HCT116 (cell line): Measurements from ENCODE around the gene WBP1L. TPM values are rescaled to one million over a fixed set of nuclear protein-coding genes. Genes with fewer than 3 reads are reported as not detected.

Experiments
- ATAC-seq: fragments of 200-7000 bp; cut with Tn5 transposase; 2 replicates; pipeline ENCODE4 v1.9.1; 2020; ENCODE audit warnings: mild to moderate bottlenecking, moderate library complexity
- BruUV-seq: library from RNA; stranded (reverse); fragments of 400-500 nt; replicated peaks from 2 replicates; lab custom pipeline; 2021; lab: Mats Ljungman, UMichigan
- CTCF ChIA-PET: fragments of 300-600 bp; sonication (Branson Sonifier 250); formaldehyde crosslinking; loops from one replicate; lab custom pipeline; 2021; ENCODE audit warnings: antibody characterized with exemption; lab: Charles Lee
- POLR2A ChIA-PET: fragments of 300-600, 350-600 bp; sonication (Branson Sonifier 250); formaldehyde crosslinking; loops from one replicate; lab custom pipeline; 2021; ENCODE audit warnings: antibody characterized with exemption; lab: Charles Lee
- RAD21 ChIA-PET, 2 experiments: fragments of 300-600 bp; sonication (Branson Sonifier 250); formaldehyde crosslinking; loops; one replicate each; lab custom pipeline; 2023; ENCODE audit warnings: low total read pairs in 2 of 2; ENCODE audit not compliant: uncharacterized antibody in 2 of 2, unreplicated experiment in 2 of 2, low non-redundant PET in 1 of 2; lab: Charles Lee
- DNase-seq: peaks from one replicate; pipeline ENCODE4 v3.0.0-alpha.2; 2010; ENCODE audit warnings: low read depth, low spot score
- H2AFZ ChIP-seq: fragments of 200-600 bp; shearing (Covaris generic), sonication (generic); 2 replicates; pipeline ENCODE4 v1.6.1; 2017; ENCODE audit warnings: low read depth, mixed run types, mixed read lengths, antibody characterized with exemption, low read length; ENCODE audit not compliant: poor library complexity, severe bottlenecking
- H3K27ac ChIP-seq: 2 replicates; pipeline ENCODE4 v1.5.1; 2012; ENCODE audit warnings: low read depth, low read length
- H3K27me3 ChIP-seq: fragments of 200-600 bp; sonication (generic); 2 replicates; pipeline ENCODE4 v1.6.1; 2016; ENCODE audit warnings: mixed run types, low read length, mixed read lengths; ENCODE audit not compliant: insufficient read depth
- H3K36me3 ChIP-seq, 2 experiments: fragments of 200-500 bp in 1 of 2; fragments of 200-600 bp in 1 of 2; sonication (Bioruptor generic) in 1 of 2; sonication (generic) in 1 of 2; 2 replicates each; pipeline versions ENCODE4 v1.5.1 to v1.6.1; 2014 to 2016; ENCODE audit warnings: low read length in 2 of 2, inconsistent platforms in 1 of 2, mixed read lengths in 1 of 2, mixed run types in 1 of 2; ENCODE audit not compliant: insufficient read depth in 2 of 2, control insufficient read depth in 1 of 2
- H3K4me1 ChIP-seq, 2 experiments: fragments of 200-600 bp in 1 of 2; sonication (generic) in 1 of 2; 2 replicates each; pipeline versions ENCODE4 v1.5.1 to v1.6.1; 2012 to 2017; ENCODE audit warnings: low read length in 2 of 2, inconsistent platforms in 1 of 2, mild to moderate bottlenecking in 1 of 2, mixed read lengths in 1 of 2, mixed run types in 1 of 2, moderate library complexity in 1 of 2; ENCODE audit not compliant: insufficient read depth in 2 of 2, control insufficient read depth in 1 of 2
- H3K4me2 ChIP-seq: fragments of 200-600 bp; sonication (generic); 2 replicates; pipeline ENCODE4 v1.6.1; 2017; ENCODE audit warnings: mixed run types, low read length, mixed read lengths
- H3K4me3 ChIP-seq, 2 experiments: fragments of 200-600 bp in 1 of 2; sonication (generic) in 1 of 2; replicated peaks in 1 of 2; 2 replicates each; pipeline ENCODE4 v1.5.1; 2011 to 2016; ENCODE audit warnings: low read length in 2 of 2, control low read depth in 1 of 2, low read depth in 1 of 2, mild to moderate bottlenecking in 1 of 2, mixed read lengths in 1 of 2, mixed run types in 1 of 2
- H3K79me2 ChIP-seq: fragments of 200-600 bp; sonication (generic); 2 replicates; pipeline ENCODE4 v1.6.1; 2017; ENCODE audit warnings: mild to moderate bottlenecking, mixed run types, low read length, moderate library complexity, mixed read lengths; ENCODE audit not compliant: insufficient read depth
- H3K9ac ChIP-seq: fragments of 200-600 bp; sonication (generic); 2 replicates; pipeline ENCODE4 v1.6.1; 2016; ENCODE audit warnings: low read length, mixed read lengths
- H3K9me2 ChIP-seq: fragments of 200-600 bp; sonication (generic), shearing (Covaris generic); 2 replicates; pipeline ENCODE4 v1.6.1; 2017; ENCODE audit warnings: mixed run types, mild to moderate bottlenecking, moderate library complexity; ENCODE audit not compliant: insufficient read depth
- H3K9me3 ChIP-seq, 2 experiments: fragments of 200-500 bp in 1 of 2; fragments of 200-600 bp in 1 of 2; sonication (Bioruptor generic) in 1 of 2; sonication (generic) in 1 of 2; 2 replicates each; pipeline ENCODE4 v1.6.1; 2014 to 2017; ENCODE audit warnings: low read length in 2 of 2, mixed read lengths in 2 of 2, inconsistent platforms in 1 of 2, low read depth in 1 of 2, mild to moderate bottlenecking in 1 of 2, mixed run types in 1 of 2, moderate library complexity in 1 of 2; ENCODE audit not compliant: control insufficient read depth in 1 of 2, insufficient read depth in 1 of 2
- H4K20me1 ChIP-seq: fragments of 200-600 bp; sonication (generic), shearing (Covaris generic); 2 replicates; pipeline ENCODE4 v1.6.1; 2017; ENCODE audit warnings: mixed run types, mild to moderate bottlenecking, moderate library complexity; ENCODE audit not compliant: insufficient read depth
- EGR1 ChIP-seq: IDR thresholded peaks from 2 replicates; pipeline ENCODE4 v1.6.1; 2012; ENCODE audit warnings: low read depth
- ELF1 ChIP-seq: IDR thresholded peaks from 2 replicates; pipeline ENCODE4 v1.6.1; 2012; ENCODE audit warnings: low read depth, borderline replicate concordance
- EZH2 ChIP-seq: fragments of 200-600 bp; sonication (generic); IDR thresholded peaks from 2 replicates; pipeline ENCODE4 v1.6.1; 2017; ENCODE audit warnings: antibody characterized with exemption, mixed run types
- EZH2phosphoT487 ChIP-seq: fragments of 200-600 bp; IDR thresholded peaks from 2 replicates; pipeline ENCODE4 v1.6.1; 2018; ENCODE audit warnings: antibody characterized with exemption, borderline replicate concordance
- FOSL1 ChIP-seq: IDR thresholded peaks from 2 replicates; pipeline ENCODE4 v1.6.1; 2012; ENCODE audit warnings: low read depth
- RAD21 ChIP-seq: IDR thresholded peaks from 2 replicates; pipeline ENCODE4 v1.6.1; 2012; ENCODE audit warnings: low read depth, mild to moderate bottlenecking
- SIN3A ChIP-seq: IDR thresholded peaks from 2 replicates; pipeline ENCODE4 v1.6.1; 2012; ENCODE audit warnings: low read depth
- SP1 ChIP-seq: IDR thresholded peaks from 2 replicates; pipeline ENCODE4 v1.6.1; 2012; ENCODE audit warnings: low read depth
- SRF ChIP-seq: IDR thresholded peaks from 2 replicates; pipeline ENCODE4 v1.6.1; 2012; ENCODE audit warnings: low read depth
- YY1 ChIP-seq: IDR thresholded peaks from 2 replicates; pipeline ENCODE4 v1.6.1; 2011; ENCODE audit warnings: low read length, low read depth, moderate library complexity, mild to moderate bottlenecking; ENCODE audit not compliant: insufficient replicate concordance; ENCODE audit errors: extremely low read depth
- ZFX ChIP-seq: fragments of 450-650 bp; IDR thresholded peaks from 2 replicates; pipeline ENCODE4 v1.6.1; 2017
- ZNF274 ChIP-seq: fragments of 200-500 bp; sonication (Bioruptor generic); IDR thresholded peaks from 2 replicates; pipeline ENCODE4 v1.6.1; 2014; ENCODE audit warnings: mild to moderate bottlenecking, low read depth, low read length, inconsistent platforms
- intact Hi-C: fragments of 100-400 bp; cut with micrococcal nuclease; formaldehyde crosslinking; loops from 2 replicates; pipeline ENCODE4 v1.10.0; 2022
- total RNA-seq: library from RNA; stranded (reverse); gene quantifications from one replicate; pipeline ENCODE4 v1.2.1, GENCODE V29; 2021; ENCODE audit not compliant: unreplicated experiment
- TF ChIP-seq, protein P1 (sequence below): IDR thresholded peaks from 2 replicates; pipeline ENCODE4 v1.6.1; 2012; ENCODE audit warnings: low read depth
- TF ChIP-seq, protein P2 (sequence below): IDR thresholded peaks from 2 replicates; pipeline ENCODE4 v1.6.1; 2012
- TF ChIP-seq, protein P3 (sequence below): IDR thresholded peaks from 2 replicates; pipeline ENCODE4 v1.6.1; 2012

The WBP1L gene
- total RNA-seq, 1 experiment from 2014 or later = 25.2 TPM

DNA sequence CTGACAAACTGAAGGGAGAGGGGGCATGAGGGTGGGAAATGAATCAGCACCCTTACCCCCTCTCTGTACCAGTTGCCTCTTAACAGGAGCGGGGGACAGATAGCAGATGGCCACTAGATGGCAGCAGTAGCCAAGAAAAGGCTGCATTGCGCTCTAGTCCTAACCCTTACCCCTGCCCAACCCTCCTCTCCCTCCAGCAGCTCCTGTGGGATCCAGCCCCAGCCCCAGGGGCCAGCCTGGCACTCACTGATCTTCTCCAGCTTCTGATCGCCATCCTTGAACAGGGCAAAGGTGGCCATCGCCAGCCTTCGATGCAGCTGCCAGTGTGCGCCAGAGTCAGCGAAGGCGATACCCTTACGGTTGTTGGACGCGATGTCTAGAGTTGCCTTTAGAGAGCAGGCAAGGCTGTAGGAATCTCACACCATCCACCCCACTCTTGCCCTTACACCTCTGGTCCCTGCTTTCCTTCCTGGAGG lies 91.3 kb downstream of the WBP1L start (continued):
- TF ChIP-seq, protein P1, sequence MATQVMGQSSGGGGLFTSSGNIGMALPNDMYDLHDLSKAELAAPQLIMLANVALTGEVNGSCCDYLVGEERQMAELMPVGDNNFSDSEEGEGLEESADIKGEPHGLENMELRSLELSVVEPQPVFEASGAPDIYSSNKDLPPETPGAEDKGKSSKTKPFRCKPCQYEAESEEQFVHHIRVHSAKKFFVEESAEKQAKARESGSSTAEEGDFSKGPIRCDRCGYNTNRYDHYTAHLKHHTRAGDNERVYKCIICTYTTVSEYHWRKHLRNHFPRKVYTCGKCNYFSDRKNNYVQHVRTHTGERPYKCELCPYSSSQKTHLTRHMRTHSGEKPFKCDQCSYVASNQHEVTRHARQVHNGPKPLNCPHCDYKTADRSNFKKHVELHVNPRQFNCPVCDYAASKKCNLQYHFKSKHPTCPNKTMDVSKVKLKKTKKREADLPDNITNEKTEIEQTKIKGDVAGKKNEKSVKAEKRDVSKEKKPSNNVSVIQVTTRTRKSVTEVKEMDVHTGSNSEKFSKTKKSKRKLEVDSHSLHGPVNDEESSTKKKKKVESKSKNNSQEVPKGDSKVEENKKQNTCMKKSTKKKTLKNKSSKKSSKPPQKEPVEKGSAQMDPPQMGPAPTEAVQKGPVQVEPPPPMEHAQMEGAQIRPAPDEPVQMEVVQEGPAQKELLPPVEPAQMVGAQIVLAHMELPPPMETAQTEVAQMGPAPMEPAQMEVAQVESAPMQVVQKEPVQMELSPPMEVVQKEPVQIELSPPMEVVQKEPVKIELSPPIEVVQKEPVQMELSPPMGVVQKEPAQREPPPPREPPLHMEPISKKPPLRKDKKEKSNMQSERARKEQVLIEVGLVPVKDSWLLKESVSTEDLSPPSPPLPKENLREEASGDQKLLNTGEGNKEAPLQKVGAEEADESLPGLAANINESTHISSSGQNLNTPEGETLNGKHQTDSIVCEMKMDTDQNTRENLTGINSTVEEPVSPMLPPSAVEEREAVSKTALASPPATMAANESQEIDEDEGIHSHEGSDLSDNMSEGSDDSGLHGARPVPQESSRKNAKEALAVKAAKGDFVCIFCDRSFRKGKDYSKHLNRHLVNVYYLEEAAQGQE = no peak
- TF ChIP-seq RAD21 (peak; percentile 98), SP1 (no peak), SIN3A (no peak)

DNA sequence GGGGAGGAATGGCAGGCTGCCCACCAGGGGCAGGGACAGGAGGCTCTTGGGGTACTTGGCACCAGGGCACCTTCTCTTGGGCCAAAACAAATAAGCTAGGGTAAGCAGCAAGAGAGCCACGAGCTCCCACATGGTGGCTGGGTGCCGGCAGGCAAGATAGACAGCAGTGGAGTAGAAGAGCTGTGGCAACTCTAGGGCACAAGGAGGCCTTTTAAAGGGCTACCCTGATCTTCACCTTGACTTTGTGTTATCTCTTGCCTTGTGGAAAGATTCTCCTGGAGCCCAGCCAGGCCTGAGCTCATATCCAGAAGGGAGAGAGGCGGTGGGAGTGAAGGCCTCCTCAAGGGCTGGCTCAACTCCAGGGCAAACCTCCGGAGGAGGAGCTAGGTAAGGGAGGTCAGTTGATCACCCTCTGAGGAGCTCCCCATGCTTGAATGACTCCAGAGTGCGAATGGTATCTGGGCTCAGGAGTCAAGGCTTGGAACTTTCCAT lies 93.5 kb downstream of the WBP1L start, which contains the start of gene CYP17A1:
Gene CYP17A1 (minus strand): TSS at position 184 of the 492 bp plus-strand sequence. CDS start 52 bp downstream, at position 132.
- Histone ChIP-seq H3K4me1 (no peaks in the 10 kb centered on the region; a peak in 1 of 4 replicates), H3K4me2 (no peak within 1 kb of the TSS), H3K27me3 (0 out of 2 replicates have a peak, but pooled peaks cover 4% of the 10 kb centered on the region), H3K9me2 (no peaks in the 10 kb centered on the region), H2AFZ (no peak within 1 kb of the TSS), H3K27ac (no peak within 1 kb of the TSS), H3K9me3 (peaks cover 0 to 4% of the 10 kb centered on the region in 2 experiments; a peak in 1 of 4 replicates), H3K9ac (no peak within 1 kb of the TSS), H3K79me2 (no peaks in the 10 kb centered on the region), H3K36me3 (no peaks in the 10 kb centered on the region), H3K4me3 (no peak within 1 kb of the TSS), H4K20me1 (no peaks in the 10 kb centered on the region)
- intact Hi-C loops = no loop called here
- ChIA-PET POLR2A (no interaction called here), RAD21 (interaction anchor here in 1 of 2 experiments (0.7 to 1.0 kb wide), 2 partner anchors 65 to 405 kb away, joined by 3 read pairs; no protein-coding TSS in a partner anchor), CTCF (interaction anchor here (0.7 to 5.1 kb wide), 5 partner anchors 64 to 497 kb away, joined by 3 to 57 read pairs (median 5); no protein-coding TSS in a partner anchor)
- no peak for ATAC-seq
- no TSS peak for BruUV-seq
- no peak for DNase-seq
- TF ChIP-seq ELF1 = no peak
- no peak for TF ChIP-seq SRF
- TF ChIP-seq ZNF274 = no peak
- TF ChIP-seq EZH2phosphoT487 = no peak
- TF ChIP-seq SIN3A = no peak
- TF ChIP-seq EGR1 = no peak
- TF ChIP-seq YY1 = no peak
- TF ChIP-seq, protein P2, sequence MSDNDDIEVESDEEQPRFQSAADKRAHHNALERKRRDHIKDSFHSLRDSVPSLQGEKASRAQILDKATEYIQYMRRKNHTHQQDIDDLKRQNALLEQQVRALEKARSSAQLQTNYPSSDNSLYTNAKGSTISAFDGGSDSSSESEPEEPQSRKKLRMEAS = no peak
- no peak for TF ChIP-seq SP1
- TF ChIP-seq, protein P3, sequence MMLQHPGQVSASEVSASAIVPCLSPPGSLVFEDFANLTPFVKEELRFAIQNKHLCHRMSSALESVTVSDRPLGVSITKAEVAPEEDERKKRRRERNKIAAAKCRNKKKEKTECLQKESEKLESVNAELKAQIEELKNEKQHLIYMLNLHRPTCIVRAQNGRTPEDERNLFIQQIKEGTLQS = no peak
- TF ChIP-seq FOSL1 = no peak
- no peak for TF ChIP-seq EZH2
- TF ChIP-seq ZFX = no peak
- TF ChIP-seq RAD21 = no peak
- TF ChIP-seq, protein P1 = no peak
